Measurements from ENCODE around the gene SREBF1.

SREBF1 gene

DNA sequence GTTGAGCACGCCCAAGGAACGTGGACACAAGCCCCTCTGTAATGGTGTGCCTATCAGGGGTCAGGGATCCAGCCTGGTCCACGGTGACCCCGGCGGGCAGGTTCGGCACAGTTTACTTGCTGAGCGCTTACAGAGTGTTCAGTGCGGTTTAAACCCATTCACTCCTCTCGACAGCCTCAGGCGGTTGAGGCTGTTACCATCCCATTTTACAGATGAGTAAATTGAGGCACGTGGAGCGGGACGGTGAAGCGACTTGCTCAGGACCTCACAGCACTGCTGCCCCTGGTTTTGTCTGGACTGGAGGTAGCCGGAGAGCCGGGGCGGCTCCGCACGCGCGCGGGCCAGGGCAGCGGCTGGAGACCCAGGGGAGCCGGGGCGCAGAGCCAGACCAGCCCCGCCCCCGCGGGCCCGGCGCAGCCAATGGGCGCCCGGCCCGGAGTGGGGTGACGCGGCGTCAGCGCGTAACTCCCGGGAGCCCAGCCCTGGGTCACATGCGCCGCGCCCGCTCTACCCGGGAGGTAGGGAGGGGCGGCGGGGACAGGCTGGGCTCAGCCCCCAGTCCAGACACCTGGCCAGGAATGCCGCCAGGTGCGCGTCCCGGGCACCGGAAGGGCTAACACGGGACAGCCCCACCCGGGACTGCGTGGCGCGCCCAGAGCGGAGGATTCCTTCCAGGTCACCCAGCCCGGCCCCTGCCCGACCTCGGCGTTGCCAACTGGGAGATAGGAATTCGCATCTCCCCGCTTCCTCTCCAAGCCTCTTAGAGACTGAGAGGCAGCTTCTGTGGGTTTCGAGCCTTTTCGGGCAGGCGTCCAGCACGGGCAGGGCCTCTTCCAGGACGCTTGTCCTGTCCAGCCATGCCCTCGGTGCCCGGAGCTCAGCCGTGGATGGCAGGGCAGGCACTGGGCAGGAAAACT is 3.3 kb upstream of the SREBF1 start:
- DNase-seq = peak; percentile 69

DNA sequence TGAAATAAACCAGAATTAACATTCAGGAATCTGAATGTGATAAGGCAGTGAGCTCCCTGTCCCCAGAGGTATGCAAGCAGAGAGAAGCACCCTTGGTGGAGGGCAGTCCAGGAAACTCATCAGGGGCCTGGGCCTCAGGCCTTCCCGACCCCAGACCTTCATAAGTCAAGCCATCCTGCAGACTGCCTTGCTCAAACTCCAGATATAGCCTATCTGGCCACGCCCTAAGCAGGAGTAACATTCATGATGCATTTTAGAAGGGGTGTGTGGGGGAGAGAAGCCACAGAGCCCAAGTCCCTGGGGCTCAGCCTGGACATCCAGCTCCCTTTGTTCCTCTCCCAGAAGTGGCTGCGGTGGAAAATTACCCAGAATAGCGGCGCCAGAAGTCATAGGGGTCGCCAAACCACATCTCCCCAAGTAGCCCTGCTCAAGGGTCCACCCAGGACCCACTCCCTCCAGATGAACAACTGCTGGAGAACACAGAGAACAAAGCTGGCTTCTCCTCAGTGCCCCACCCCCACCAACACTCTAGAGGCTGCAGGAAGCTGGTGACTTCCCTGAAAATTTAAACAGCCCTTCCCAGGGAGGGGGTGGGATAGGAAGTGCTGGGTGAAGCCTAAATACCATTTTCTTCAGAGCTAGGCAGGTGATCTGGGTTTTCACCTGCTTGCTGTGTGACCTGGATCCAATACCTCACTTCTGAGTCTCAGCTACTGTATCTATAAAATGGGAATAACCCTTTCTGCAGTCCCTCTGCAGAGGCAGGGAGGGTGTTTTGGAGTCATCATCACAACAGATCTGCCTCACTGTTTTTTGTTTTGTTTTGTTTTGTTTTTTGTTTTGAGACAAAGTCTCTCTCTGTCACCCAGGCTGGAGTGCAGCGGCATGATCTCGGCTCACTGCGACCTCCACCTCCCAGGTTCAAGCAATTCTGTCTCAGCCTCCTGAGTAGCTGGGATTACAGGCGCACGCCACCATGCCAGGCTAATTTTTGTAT is 1.5 kb upstream of the SREBF1 start:
- DNase-seq = no peak

- no peak for DNase-seq
Observed at GRCh38 chr17:17837380-17837821, 615 bp upstream of the SREBF1 start.

DNA sequence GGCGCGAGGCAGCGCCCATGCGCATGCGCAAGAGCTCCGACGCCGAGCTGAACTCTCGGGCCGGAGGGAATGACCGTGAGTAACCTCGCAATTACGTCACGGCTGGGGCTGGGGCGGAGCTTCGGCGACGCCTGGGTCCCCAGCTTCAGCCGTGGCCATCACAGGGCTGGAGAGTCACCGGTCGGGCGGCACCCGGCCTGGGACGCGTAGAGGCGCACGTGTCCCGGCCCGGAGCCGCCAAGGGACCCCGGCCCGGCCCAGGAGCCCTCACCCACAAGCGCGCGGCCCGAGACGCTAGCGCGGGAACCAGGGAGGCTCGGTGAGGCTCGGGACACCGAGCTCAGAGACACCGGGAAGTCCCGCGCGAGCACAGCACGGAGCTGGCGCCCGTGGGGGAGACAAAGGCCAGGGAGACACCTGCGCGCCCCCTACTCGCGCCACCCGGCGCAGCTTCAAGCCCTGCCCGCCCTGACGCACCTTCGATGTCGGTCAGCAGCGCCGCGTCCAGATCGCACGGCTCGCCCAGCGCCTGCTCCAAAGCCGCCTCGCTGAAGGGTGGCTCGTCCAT is 452 bp downstream of the SREBF1 start:
- peak; percentile 94 for DNase-seq

DNA sequence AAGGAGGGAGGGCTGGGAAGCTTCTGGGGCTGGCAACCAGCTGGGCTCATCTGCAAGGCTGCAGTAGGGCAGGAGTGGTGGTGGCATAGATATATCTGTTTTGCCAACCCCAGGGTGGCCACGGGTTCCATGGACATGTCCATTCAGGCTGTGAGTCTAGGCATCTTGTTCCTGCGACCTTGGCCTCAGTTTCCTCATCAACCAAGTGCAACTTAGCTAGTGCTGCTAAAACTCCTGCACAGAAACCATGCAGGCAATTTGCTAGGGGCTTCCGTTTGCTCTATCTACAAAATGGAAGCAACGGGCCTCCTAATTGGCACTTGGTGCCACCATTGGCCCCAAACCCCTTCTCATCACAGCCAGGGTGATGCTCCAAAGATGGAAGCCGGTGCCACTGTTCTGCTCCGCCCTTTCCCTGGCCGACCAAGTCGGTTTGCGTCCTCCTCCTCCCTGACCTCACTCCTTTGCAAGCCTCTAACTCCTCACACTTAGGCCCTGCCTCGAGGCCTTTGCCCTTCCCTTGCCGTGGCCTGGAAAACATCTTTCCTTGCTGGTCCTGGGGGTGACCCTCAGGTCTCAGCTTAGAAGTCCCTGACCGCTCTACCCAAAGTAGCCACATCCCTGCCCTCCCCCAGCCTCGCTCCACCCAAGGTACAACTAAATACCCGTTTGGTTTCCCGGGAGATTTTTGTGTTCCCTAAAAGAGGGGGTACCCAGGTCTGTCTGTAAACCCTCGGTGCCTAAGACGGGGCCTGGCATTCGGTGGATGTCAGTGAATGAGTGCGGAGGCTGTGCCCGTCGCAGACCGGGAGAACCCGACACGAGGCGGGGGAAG is 1.2 kb downstream of the SREBF1 start:
- DNase-seq = no peak

DNA sequence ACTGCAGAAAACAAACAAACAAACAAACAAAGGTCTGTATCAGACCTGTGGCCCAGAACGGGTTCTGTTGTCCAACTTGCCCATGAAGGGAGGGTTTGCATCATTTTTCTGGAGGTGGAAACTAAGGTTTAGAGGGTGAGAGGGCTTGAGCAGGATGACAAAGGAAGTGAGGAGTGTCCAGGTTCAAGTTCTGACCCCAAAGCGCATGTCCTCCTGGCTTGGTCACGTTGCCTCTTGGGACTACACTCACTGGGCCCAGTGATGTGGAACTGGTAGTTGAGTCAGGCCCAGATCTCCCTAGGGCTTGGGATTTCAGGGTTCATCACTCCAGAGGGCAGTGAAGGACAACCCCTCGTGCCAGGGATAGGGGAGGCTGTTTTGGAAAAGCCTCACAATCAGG is 1.8 kb downstream of the SREBF1 start:
- no peak for DNase-seq

GRCh38 chr17:17833658-17834357 is 3.0 kb downstream of the SREBF1 start:
- DNase-seq = no peak

DNA sequence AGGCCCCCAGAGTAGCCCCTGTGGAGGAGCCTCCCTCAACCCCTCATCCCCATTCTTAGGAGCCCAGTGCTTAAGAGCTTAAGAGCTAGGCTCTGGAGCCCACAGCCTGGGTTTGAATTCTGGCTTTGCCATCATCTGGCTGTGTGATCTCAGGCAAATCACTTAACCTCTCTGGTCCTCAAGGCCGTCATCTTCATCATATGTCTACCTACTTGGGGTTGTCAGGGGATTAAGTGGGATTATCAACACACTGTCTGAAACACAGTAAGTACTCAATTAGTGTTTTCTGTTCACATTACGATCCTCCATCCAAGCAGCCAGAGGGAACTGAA is 4.8 kb downstream of the SREBF1 start:
- no peak for DNase-seq

DNA sequence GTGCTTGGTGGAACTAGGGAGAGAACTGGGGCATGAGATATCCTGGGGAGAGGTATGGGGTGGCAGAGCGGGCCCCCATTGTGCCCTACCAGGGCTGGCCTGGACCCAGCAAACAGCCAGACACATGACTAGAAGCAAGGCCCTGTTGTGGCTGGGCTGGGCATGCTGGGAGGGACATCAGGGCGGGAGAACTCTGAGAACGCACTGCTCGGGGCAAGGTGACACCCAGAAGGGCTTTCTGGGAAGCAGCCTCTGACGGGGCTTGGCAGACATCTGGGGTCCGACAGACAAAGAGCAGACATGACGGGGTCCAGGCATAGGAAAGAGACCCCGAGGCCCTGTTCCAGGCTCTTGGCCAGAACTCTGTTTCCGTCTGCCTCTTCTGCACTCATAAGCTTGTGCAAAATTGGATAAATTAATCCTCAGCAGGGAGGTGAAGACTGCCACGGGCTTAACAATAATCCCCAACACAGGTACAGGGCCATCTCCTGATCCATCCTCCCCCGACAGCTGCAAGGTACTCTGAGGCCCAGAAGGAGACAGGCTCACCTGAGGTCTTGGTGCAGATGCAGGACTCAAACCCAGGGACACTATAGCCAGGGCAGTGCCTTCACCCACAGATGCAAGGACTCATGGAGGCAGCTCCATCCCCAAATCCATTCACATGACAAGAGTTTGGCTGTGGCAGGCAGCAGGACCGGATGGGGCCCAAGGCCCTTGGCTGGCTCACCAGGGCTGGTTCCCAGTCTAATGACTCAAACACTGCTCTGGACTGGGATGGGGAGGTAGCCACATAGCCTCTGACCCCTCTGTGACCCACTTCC is 5.4 kb downstream of the SREBF1 start:
- no peak for DNase-seq

- DNase-seq = no peak
Observed at GRCh38 chr17:17830740-17831207, 6.0 kb downstream of the SREBF1 start.

DNA sequence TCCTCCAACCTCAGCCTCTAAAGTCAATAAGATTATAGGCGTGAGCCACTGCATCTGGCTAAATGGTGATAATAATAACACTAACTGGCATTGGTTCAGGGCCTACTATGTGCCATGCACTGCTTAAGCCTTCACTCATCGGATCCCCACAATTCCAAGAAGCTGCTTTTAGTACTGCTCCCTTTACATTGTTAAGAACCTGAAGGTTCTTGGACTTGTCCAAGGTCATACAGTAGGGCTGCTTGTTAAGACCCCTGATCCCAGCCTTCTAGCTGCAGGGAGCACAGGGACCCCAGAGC is 6.6 kb downstream of the SREBF1 start:
- no peak for DNase-seq

- DNase-seq = no peak
Observed at GRCh38 chr17:17827826-17828621, 8.8 kb downstream of the SREBF1 start.

- DNase-seq = no peak
Observed at GRCh38 chr17:17826942-17827785, 9.6 kb downstream of the SREBF1 start.

- no peak for DNase-seq
Observed at GRCh38 chr17:17826342-17826713, 10.5 kb downstream of the SREBF1 start.

GRCh38 chr17:17824783-17825614 is 11.8 kb downstream of the SREBF1 start:
- no peak for DNase-seq

DNA sequence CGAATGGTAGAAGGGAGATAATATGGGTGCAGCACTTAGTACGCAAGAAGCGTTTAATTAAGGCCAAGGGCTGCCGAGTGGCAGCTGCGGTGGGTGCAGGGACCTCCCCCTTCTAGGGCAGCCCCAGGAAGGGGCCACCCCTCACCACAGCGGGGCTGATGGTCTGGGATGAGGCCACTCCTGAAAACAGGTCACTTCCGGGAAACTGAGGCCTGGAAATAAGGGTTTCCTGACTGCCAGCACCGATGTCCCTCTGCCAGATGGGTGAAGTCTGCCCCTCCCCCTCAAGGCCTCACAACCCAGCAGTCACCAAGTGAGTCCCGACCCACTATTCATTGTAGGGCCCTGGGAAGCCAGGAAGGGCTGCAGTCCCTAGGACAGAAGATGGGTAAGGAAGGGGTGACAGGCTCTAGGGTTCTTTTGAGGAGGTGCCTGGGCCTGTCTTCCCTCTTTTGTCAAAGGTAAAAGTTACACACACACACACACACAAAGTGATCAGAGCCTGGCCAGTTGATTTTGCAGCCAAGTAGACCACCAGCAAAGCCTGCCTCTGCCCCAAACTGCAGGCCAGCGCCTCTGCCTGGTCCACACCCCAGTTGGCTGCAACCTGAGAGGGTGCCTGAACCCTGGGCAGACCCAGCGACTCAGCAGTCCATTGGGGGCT is 12.5 kb downstream of the SREBF1 start:
- no peak for DNase-seq

DNA sequence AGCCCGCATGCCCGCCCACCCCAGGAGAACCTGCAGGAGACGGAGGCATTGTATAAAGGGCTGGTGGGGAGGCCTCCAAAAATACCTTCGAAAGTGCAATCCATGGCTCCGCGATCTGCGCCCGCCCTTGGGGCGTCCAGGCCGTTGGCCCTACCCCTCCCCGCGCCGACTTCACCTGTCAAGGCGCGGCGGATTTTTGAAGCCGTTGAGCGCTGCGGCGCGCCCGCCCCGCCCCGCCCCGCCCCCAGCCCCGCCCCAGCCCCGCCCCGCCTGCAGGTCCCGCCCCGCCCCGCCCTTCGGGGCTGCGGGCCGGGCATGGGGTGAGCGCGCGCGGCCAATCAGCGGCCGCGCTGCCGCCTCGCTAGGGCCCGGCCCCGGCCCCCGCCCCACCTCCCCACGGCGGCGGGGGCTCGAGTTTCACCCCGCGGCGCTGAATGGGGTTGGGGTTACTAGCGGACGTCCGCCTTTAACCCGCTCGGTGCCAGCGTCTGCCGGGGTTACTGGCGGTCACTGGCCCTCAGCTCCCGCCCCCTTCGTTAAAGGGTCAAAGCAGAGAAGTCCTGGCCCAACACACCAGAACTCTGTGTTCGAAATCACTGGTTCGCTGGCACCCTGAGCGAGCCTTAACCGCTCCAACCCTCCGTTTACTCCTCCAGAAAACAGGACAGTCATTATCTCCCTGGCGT is 13.2 kb downstream of the SREBF1 start:
- DNase-seq = peak; percentile 56

All from activated CD4-positive, alpha-beta T cell treated with anti-CD3 and anti-CD28 coated beads for 1 hour (primary cell).